Adrenal gland (tissue), 12 donors: ENCODE results near the gene PTPRN2. TPM values are rescaled to one million over a fixed set of nuclear protein-coding genes. Genes with fewer than 3 reads are reported as not detected.
A peak's percentile ranks its signal among the peaks of the same experiment; 100 is the strongest.

ENCODE experiments used
- DNase-seq, 7 donors: peaks; one replicate each; pipeline ENCODE4 v3.0.0-alpha.2; 2019 to 2020
- H3K27ac ChIP-seq, 5 donors: fragments of 200-600 bp; sonication (generic) in 4 of 5; 1 replicate in 3 of 5; 2 replicates in 2 of 5; pipeline versions ENCODE4 v1.5.1 to v1.8.0; 2016 to 2020; ENCODE audit warnings: mild to moderate bottlenecking in 1 of 5
- H3K27me3 ChIP-seq: fragments of 200-600 bp; 2 replicates; pipeline ENCODE4 v1.8.0; 2021
- H3K36me3 ChIP-seq, 2 donors: fragments of 200-600 bp; replicated peaks in 1 of 2; 1 replicate in 1 of 2; 2 replicates in 1 of 2; pipeline versions ENCODE4 v1.5.1 to v1.8.0; 2018 to 2022
- H3K4me1 ChIP-seq, 2 donors: fragments of 200-600 bp; replicated peaks in 1 of 2; 1 replicate in 1 of 2; 2 replicates in 1 of 2; pipeline versions ENCODE4 v1.5.1 to v1.8.0; 2018 to 2021
- H3K4me3 ChIP-seq, 4 donors: fragments of 200-600 bp; sonication (generic) in 3 of 4; one replicate each; pipeline ENCODE4 v1.5.1; 2016 to 2018
- H3K9me3 ChIP-seq, 3 donors: fragments of 200-600 bp; sonication (generic) in 1 of 3; replicated peaks in 1 of 3; 1 replicate in 2 of 3; 2 replicates in 1 of 3; pipeline versions ENCODE4 v1.5.1 to v1.8.0; 2016 to 2021
- POLR2A ChIP-seq, 2 donors: fragments of 450-650 bp; IDR thresholded peaks; one replicate each; pipeline ENCODE4 v1.6.1; 2017; ENCODE audit warnings: antibody characterized with exemption in 2 of 2, mild to moderate bottlenecking in 2 of 2, moderate library complexity in 1 of 2
- WGBS, 4 donors: extraction: QIAGEN DNeasy Blood & Tissue Kit in 2 of 4; methylation state at CpG; one replicate each; pipeline versions ENCODE4 v1.1.5 to v1.1.7; 2013 to 2017; 5-methylcytosine and 5-hydroxymethylcytosine counted together
- intact Hi-C, 2 donors: fragments of 100-400 bp; cut with DNase I; formaldehyde crosslinking; loops; one replicate each; pipeline versions ENCODE4 v1.14.1 to v1.15.0; 2022 to 2023
- polyA plus RNA-seq, 3 donors: library from polyadenylated mRNA; stranded (reverse); fragments of 200-250 nt in 2 of 3; fragments of 350-450 nt in 1 of 3; fragmentation: Illumina TruSeq in 1 of 3; extraction: RNeasy Lipid Tissue Mini Kit (QIAGEN cat#74804) in 1 of 3; gene quantifications; one replicate each; pipeline ENCODE4 v1.2.3, GENCODE V29; 2013 to 2014
- total RNA-seq, 9 donors: library from RNA; depleted of rRNA in 4 of 9; stranded (reverse); fragments of >200 nt in 4 of 9; fragments of 120-200 nt in 1 of 9; fragmentation: NEBNext Ultra II Directional in 1 of 9; extraction: Animal tissue kit (Norgen Biotek cat#: 25700) in 1 of 9; gene quantifications; one replicate each; pipeline versions ENCODE4 v1.1.0 to v1.2.4, GENCODE V29; 2013 to 2023
- TF ChIP-seq, protein P1 (sequence below), 6 experiments: fragments of 450-650 bp in 4 of 6; fragments of 200-600 bp in 2 of 6; sonication (generic) in 1 of 6; IDR thresholded peaks; 1 replicate in 5 of 6; 2 replicates in 1 of 6; pipeline versions ENCODE4 v1.5.1 to v1.8.0; 2016 to 2021; ENCODE audit warnings: antibody characterized with exemption in 6 of 6, mild to moderate bottlenecking in 2 of 6, moderate library complexity in 1 of 6
- donor health status: healthy with polysubstance abuse.
- donor health status: Bipolar disorder and iron deficiency.
- donor health status: DM: yes; HTN: yes; CAD: no.
- donor health status: DM: no; HTN: no; CAD: no.
- donor health status: DM: no; HTN: no; CAD: no.
- donor health status: DM: yes; HTN: yes; CAD: no.

PTPRN2 gene
- total and polyA plus RNA-seq, 12 donors, result 2.2 to 16.2 (median 3.4) TPM

DNA sequence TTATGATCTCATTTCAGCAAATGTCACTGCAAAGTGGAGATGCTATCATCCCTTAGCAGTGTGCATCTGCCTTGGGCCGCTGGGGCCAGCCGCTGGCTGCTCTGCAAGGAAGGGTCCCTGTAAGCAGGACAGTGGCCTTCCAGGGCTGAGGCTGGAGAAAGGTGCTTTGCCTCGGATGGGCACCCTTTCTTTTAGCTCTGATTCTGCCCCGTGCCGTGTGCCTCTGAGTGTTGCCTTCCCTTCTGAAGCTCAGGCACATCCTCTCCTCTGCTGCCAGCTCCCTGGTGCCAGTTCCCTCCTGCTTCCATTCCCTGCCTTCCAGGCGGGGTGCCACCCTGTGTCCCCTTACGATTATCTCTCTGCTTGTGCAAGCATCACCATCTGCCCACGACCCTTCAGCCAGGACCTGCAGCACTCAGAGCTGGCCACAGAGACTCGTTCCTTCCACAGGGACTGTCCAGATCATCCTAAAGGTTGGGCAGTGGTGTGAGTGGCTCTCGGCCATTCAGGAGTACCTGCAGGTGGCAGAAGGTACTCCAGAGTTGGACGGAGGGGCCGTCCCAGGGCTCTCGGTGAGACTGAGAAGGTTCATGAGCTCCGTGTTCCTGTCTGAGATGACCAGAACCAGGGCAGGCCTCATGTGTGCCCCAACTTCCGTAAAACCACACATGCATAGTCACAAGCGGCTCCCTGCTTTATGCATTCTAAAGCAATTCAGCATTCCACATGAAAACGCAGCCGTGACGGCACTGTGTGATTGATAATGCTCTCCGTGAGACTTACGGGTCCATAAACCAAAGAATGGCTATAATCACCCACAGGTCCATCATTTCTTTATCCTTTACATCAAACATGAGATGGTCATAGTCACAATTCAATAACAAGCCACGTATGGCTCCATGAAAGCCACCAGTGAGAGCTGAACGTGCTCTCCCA lies 879.4 kb downstream of the PTPRN2 start:
- H3K27ac ChIP-seq, result no peak overlapping the region
- intact Hi-C loops, result no loop called here
- 48 to 69% (median 63%) methylated on average over 19 to 23 of the region's 23 CpGs for WGBS, 4 donors
- peak in 1 of 7 donors; percentile 5 for DNase-seq
- H3K27me3 ChIP-seq, result peaks cover 5% of the 10 kb centered on the region
- no peaks in the 10 kb centered on the region for H3K36me3 ChIP-seq
- no peak overlapping the region for H3K4me3 ChIP-seq
- TF ChIP-seq, protein P1, sequence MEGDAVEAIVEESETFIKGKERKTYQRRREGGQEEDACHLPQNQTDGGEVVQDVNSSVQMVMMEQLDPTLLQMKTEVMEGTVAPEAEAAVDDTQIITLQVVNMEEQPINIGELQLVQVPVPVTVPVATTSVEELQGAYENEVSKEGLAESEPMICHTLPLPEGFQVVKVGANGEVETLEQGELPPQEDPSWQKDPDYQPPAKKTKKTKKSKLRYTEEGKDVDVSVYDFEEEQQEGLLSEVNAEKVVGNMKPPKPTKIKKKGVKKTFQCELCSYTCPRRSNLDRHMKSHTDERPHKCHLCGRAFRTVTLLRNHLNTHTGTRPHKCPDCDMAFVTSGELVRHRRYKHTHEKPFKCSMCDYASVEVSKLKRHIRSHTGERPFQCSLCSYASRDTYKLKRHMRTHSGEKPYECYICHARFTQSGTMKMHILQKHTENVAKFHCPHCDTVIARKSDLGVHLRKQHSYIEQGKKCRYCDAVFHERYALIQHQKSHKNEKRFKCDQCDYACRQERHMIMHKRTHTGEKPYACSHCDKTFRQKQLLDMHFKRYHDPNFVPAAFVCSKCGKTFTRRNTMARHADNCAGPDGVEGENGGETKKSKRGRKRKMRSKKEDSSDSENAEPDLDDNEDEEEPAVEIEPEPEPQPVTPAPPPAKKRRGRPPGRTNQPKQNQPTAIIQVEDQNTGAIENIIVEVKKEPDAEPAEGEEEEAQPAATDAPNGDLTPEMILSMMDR (IDR thresholded peaks at IDR 0.05), result no peak
- no peak for TF ChIP-seq POLR2A (IDR thresholded peaks at IDR 0.05)
- H3K4me1 ChIP-seq, result no peaks in the 10 kb centered on the region
- no peaks in the 10 kb centered on the region for H3K9me3 ChIP-seq

GRCh38 chr7:157704365-157704764 lies 883.3 kb downstream of the PTPRN2 start:
- Histone ChIP-seq H3K4me1 (no peaks in the 10 kb centered on the region), H3K36me3 (no peaks in the 10 kb centered on the region), H3K27ac (no peak overlapping the region), H3K4me3 (no peak overlapping the region), H3K9me3 (no peaks in the 10 kb centered on the region), H3K27me3 (peaks cover 5% of the 10 kb centered on the region)
- peak in 1 of 7 donors; percentile 6 for DNase-seq
- TF ChIP-seq POLR2A (IDR thresholded peaks at IDR 0.05), result no peak
- TF ChIP-seq, protein P1 (IDR thresholded peaks at IDR 0.05), result no peak
- 70 to 81% (median 73%) methylated on average over 9 of the region's 9 CpGs for WGBS, 4 donors
- intact Hi-C loops, result no loop called here

- Histone ChIP-seq H3K27ac (no peak overlapping the region), H3K9me3 (no peaks in the 10 kb centered on the region), H3K36me3 (no peaks in the 10 kb centered on the region), H3K27me3 (peaks cover 5% of the 10 kb centered on the region), H3K4me1 (no peaks in the 10 kb centered on the region), H3K4me3 (no peak overlapping the region)
- intact Hi-C loops, result no loop called here
- 69 to 77% (median 73%) methylated on average over 19 to 21 of the region's 21 CpGs for WGBS, 4 donors
- DNase-seq, result peak in 2 of 7 donors; percentile 1 to 6
- TF ChIP-seq, protein P1 (IDR thresholded peaks at IDR 0.05), result no peak
- no peak for TF ChIP-seq POLR2A (IDR thresholded peaks at IDR 0.05)
These were observed 884.0 kb downstream of the PTPRN2 start for GRCh38 chr7:157703534-157704195.

GRCh38 chr7:157703131-157703530 lies 884.5 kb downstream of the PTPRN2 start:
- WGBS, 4 donors, result 61 to 80% (median 75%) methylated on average over 13 to 14 of the region's 14 CpGs
- H3K27ac ChIP-seq, result no peak overlapping the region
- peaks cover 4% of the 10 kb centered on the region for H3K27me3 ChIP-seq
- no peak overlapping the region for H3K4me3 ChIP-seq
- DNase-seq, result peak in 2 of 7 donors; percentile 7 to 8
- TF ChIP-seq POLR2A (IDR thresholded peaks at IDR 0.05), result no peak
- TF ChIP-seq, protein P1 (IDR thresholded peaks at IDR 0.05), result no peak
- no peaks in the 10 kb centered on the region for H3K36me3 ChIP-seq
- no peaks in the 10 kb centered on the region for H3K9me3 ChIP-seq
- no peaks in the 10 kb centered on the region for H3K4me1 ChIP-seq
- intact Hi-C loops, result no loop called here
